GM21717 (cell line): ENCODE data around the gene NALCN.

Source experiments
- ATAC-seq: cut with Tn5 transposase; IDR thresholded peaks from one replicate; pipeline ENCODE4 v1.9.1; 2021; ENCODE audit warnings: mild to moderate bottlenecking, moderate library complexity; ENCODE audit not compliant: unreplicated experiment

Gene NALCN

DNA sequence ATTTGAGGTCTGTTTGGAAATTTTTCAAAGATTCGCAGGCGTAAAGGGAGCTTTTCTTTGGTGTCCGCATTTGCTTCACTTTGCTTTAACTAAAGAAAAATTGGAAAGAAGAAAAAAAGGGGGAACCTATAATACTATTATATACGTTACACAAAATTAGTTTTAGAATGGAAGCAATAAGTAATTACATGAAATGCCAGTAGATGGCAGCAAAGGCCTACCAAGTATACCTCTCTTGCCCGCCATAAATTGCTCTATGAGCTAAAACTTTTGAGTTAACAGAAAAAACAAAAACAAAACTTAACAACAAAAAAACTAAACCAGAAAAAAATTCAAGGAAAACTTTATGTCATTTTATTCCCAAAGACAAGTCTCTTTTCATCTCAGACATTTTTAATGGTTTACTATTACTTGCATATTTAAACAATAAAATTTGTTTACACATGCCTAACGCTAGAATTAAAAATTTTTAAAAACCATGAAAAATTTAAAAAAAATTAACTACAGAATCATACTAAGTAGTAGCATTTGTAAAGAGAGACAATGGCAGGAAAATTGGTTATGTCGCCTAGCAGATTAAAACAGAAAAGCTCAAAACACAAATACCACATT lies 271.4 kb downstream of the NALCN start:
- ATAC-seq: no peak

DNA sequence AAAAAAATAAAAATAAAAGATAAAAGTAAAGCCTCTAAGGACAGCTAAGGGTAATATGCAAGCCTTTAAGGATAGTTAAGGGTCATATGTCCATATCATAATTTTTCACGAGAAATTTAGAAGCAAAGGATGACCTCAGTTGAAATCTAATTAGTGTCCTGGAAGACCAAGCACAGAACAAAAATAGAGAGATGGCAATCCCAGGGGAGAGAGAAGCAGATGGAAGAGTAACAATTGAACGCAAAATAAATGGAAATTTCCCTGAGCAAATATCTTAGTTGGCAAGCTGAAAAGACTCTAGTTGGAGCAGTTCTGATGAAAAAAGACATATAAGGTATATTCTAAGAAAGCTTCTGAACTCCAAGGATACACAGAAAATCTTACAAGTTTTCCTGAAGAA lies 275.4 kb downstream of the NALCN start:
- ATAC-seq: no peak

DNA sequence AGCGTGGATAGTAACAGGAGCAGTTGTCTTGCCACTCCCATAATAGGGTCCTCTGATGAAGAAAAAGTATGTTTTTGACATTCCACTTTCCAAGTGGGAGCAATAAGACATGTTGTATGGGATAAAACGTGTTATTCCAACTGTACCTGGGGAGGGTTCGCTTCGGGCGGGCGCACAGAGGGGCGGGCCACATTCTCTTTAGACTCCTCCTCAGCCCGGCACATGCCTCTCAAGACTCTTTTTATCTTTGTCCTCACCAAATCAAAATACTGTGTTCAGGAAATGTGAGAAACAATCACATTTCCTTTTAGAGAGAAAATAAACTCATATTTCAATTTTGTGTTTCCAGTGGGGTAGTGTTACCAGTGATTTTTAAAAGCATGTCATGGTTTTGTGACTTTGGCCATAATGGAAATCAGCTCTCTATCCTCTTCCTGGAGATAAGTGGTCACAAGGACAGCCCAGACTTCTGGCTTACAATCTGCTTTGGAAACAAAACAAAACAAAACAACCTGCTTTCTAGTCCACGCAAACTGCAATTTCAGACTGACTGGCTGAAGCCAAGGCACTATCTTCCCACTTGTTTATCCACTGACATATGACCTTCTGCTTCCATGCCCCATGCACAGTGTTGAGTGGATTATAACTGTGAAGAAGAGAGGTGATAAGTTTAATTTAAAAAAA lies 276.1 kb downstream of the NALCN start:
- ATAC-seq: no peak

DNA sequence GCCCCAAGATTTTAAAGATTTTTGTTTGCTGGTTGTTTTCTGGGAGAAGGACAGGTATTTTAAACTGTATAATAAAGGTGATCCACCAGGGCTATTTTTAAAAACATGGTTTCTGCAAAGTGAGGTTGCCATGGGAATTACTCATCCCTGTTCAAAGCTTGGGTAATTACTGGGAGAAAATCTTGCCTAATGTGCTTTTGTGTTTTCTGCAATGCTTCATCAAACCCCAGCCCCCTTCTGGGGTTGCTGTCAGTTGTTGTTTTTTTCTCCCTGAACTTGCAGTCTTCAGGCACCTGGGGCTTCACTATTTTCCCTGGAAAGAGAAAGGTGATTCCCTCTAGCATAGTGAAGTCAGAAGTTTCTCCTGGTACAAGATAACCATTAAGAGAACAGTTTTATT lies 277.2 kb downstream of the NALCN start:
- ATAC-seq: no peak

DNA sequence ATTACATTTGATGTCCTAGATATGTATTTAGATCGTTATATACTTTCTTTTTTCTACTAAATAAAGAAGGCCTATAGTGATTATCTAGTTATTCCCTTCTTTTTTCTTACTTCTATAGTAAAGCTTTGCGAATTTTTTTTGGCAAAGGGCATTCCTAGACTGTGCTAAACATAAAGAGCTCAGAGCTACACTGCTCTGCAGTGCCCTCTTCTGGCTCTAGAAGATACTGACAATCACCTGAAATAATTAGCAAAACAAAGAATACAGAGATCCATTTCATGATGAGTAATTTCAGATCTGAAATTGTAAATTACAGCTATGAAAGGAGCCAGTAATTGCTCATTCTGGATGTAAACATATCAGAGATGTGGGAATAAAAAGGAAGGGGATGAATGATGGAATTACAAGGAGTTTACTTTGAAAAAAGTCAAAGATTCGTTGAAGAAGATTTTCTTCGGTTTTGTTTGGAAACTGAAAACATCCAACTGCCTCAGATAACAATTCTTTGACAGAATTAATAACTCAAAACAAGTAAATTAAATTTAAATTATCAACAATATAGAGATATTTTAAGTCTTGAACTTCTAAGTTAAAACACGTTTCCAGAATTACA lies 288.5 kb downstream of the NALCN start:
- ATAC-seq: peak; percentile 87

DNA sequence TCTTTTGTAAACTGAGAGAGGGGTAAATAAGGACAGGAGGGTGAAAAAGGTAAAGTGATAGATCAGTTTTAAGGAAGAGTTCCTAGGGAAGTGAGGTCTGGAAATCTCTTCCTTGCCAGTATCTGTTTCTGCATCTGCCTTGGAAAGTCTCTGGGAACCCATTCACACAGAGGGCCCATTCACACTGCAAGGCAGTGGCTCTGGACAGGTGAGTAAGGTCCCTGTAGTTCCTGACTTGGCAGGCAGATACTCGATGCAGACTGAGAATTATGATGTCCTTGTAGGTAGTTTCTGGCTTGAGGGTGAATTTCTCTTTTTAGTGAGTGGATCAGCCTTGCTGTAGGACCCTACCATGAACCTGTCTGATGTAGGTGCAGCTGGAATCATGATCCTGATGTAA lies 293.3 kb downstream of the NALCN start:
- no peak for ATAC-seq

DNA sequence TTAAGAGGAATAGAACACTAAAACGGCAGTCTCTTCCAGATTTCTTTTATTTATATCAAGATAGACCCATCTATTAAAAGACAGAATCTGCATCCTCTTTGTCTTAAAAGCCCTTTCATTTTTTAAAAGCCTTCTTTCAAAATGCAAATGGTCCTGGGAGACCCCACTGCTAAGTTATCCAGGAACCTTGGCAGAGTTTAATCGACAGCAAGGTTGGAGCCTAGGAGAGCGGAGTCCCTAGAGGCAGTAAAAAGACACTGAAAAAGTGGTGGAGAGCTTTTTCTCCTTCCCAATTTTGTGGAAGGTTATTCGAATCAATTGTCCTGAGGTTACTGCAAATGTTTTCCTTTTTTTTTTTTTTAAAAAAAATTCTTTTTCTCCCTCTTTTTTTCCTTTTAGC lies 294.7 kb downstream of the NALCN start:
- ATAC-seq: no peak

DNA sequence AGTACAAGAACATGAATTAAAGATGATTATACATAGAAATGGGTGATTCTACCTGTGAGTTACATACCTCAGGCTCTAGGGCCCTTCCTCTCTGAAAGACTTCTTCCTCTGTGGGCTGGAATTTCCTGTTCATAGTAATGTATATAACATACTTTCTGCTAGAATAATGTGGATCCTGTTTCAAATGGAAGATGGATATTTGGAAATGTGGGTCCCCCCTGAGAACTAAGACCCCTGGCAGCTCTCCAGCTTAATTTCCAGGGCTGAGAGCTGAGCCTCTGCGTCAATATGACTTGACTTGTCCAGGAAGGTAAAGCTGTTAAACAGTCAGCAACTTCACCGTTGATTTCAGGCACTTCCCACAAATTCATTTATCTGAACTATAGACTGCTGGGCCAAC lies 296.3 kb downstream of the NALCN start:
- no peak for ATAC-seq

DNA sequence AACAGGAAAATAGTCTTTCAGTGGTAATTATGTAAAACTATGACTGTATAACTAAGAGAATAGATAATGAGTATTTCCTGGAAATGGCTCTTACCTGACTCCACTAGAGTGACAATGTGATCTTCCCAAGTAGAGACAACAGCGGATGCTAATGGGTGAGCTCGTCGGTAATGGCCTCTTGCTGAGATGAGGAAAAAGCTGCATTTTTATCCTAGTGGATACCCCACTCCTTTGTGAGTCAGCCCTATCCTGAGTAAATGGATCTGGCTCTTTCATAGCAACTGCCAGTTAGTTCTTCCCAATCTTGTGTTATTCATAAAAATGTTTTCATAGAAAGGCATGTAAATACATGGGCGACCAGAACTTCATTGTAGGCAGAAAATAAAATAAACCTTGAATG lies 299.5 kb downstream of the NALCN start:
- no peak for ATAC-seq

DNA sequence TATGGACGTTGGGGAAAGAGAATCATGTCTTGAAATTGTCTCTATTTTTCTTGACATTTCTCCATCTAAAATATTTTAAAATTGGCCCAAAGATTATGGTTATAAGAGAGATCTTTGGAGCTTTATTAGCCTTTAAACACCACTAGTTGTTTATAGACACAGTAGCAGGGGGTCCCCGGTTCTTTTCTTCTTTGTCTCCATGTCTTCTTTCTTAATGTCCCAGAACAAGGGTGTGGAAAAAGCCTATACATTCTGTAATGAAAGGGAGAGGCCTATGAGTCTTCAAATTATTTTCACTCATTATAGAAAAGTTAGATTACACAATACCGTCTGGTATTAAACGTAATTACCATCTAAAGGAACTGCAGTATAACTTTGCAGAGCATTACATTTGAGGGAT lies 300.0 kb downstream of the NALCN start:
- no peak for ATAC-seq

DNA sequence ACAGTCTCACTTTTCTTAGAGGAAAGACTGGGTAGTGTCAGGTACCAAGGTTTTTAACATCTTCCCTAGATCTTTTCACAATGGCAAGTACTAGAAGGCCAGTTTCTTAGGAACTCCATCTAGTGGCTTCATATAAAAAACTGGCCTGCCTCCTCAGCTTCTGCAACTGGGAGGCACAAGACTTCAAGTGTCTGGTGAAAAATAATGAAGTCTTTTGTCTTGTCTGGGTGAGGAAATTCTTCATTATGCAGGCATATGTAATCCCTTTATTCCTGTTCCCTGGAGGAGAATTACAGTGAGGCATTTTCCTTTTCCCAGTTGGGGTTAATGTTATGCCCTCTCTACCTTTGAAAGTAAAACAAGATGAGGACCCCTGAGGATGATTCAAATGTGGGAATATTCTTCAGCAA lies 300.5 kb downstream of the NALCN start:
- no peak for ATAC-seq

DNA sequence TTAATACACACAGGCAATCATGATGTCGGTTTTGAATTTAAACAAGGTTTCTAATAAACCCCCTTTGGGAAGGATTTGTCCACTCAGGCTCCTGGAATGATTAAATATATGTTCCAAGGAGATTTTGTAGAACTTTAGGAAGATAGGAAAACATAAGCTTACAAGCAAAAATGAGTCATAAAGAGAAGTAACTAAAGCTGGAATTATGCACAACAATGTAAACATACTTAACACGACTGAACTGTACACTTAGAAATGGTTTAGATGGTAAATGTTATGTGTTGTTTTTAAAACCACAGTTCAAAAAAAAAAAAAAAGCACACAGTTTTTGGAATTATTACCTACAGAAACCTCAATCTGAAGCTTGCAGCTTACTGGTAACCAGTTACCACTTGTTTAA lies 304.4 kb downstream of the NALCN start:
- ATAC-seq: no peak

DNA sequence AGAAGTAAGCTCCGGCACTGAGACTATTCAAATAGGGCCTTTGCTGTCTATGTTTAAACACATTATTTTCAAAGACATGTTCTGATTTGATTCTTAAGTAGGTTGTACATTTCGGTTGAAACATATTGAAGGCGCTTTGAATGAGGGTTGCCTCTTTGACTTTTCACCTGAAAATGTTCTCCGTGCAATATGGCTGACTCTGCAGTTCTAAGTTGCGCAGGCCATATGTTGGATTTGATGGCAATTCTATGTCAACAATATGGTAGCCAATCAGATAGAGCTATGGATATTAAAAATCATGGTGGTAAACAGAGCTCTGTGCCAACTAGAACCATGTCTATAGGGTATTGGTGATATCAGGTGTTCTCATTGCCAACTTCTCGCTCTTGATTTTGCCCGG lies 307.3 kb downstream of the NALCN start:
- ATAC-seq: no peak

DNA sequence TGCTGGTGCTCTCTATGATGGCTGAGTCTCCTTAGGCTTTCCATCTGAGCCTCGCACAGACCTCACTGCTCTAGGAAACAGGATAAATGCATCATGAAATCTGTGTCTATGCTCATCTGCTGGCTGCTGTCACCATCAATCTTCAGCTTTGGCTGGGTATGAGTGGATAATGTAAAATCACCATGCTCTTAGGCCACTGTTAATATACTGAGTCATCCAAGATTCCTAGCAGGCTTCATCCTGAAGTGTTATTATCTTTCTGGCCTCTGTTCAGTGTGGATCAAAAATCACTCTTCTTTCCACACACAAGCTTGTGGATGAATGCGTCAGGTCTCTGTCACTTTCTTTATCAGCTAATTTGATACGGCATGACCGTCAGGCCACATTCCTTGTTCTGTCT lies 317.4 kb downstream of the NALCN start:
- ATAC-seq: no peak

DNA sequence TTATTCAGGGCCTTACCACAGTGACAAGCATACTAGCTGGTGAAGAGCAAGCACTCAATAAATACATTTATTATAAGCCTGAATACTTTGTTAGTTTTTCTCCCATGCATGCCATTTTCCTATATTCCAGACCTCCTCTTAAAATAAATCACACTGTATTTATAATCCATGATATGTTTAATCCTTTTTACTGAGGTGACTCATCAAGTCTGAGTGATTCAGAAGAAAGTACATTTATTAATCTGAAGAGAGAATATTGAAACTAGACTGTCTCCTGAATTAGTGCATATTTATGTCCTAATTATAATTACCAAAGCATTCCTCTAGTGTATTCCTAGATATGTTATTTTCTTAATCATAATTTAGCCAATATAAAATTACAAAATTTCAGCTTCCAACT lies 323.3 kb downstream of the NALCN start:
- ATAC-seq: no peak

DNA sequence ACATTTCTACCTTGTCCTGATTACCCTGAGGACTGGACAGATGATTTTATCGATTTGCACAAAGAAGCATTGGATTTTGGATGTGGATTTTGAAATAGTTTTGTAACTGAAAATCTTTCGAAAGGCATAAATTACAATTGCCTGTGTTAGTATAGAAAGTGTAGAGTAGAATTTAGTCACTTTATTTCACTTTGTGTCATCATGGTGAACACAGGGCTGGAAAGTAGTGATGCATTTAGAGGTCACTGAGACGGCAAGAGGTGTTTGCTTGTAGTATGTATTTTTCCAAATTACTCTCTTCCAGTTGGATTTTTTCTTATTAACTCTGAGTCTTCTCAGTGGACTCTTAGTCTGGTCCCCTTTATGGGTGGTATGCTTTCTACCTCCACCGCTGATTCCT lies 326.0 kb downstream of the NALCN start:
- ATAC-seq: no peak

DNA sequence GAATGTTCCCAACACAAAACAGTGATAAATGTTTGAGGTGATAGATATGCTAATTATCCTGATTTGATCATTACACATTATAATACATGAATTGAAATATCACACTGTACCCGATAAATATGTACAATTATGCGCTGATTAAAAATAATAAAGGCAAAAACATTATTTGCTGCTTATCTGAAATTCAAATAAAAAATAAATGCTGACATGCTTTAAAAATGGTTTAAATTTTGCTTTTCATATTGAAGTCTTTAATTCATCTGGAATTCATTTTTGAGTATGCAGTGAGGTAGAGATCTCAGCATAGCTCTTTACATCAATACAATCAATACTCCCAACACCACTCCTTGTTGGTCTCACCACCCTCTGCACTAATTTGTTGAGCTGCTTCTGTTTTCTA lies 330.8 kb downstream of the NALCN start:
- no peak for ATAC-seq

DNA sequence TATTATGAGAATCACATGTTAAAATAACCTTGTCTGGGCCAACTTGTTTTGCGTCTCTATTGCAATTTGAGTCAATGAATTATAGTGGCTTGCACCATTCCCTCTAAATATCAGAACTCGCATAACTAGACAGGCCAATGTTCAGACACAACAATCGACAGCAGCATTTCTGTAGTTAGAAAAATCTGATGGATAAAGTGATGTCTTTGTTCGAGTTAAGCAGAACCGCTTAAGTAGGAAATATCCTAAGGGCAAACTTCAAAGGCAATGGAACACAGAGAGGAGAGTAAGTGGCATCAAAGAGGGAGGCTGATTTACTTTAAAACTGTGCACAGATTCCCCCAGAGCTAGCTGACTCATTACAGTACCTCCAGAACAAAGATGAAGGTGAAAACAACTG lies 333.9 kb downstream of the NALCN start:
- no peak for ATAC-seq

DNA sequence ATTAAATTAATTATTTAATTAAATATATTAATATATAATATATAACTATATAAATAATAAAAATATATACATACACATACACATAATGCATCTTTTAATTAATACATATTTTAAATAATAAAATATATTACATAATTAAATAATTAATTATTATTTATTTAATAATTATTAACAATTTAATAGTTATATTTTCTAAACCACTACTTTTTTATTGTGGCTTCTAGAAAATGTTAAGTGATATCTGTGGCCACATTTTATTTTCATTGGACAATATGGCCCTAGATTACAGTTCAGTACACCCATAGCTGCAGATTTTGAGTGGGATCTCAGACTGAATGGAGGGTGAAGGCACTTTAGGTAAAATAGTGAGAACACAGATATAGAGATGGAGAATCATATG lies 335.7 kb downstream of the NALCN start:
- ATAC-seq: no peak

DNA sequence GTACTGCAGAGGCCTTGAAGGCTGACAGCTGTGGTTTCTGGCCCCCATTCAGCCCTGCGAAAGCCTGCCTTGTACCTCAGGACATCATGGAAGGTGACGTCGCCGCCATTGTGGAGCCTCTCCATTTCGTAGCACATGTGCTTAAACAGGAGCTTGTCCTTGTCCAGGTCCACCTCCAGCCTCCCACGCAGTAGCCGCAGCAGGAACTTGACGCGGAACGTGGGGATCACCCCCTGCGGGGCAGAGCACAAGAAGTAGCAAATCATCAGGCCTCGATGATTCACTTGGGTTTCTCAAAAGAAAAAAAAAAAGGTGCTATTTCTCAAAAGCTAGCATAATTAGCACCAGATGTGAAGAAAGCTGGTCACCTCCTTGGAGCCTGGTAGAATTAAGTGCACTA lies 351.0 kb downstream of the NALCN start:
- no peak for ATAC-seq

DNA sequence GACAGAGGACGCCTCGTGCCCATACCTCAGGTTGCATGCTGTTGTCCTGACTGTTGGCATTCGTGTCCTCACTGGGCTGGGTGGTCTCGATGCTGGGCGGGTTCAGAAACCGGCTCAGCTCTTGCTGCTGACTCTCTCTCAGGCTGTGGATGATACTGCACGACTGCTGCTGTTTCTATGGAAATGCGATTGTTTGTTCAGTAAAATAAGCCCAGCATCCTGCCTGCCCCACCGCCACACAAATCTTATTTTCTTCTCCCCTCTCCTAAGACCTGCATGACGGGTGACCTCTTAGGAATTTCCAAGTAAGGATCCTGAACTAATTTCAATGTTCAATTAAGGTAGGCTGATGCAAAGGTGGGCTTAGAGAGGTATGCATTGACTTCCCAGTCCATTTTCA lies 356.5 kb downstream of the NALCN start:
- ATAC-seq: no peak

DNA sequence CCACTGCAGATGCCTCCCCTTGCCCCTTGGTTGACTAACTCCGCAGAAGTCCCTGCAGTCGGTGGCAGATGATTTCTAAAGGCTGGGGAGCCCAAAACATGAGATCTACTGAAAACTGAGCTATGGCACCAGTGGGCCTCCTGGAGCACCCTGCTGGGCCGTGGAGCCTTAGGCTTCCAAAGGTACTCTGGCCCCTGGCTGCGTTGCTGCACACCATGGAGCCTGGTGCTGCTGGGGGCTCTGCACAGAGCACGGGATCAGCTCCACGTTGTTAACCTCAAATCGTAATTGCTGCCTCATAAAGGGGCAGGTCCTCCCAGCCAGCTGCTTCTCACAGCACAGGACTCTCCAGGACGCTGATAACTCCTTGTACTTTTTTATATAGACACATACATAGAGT lies 357.5 kb downstream of the NALCN start:
- no peak for ATAC-seq
